Measurements from ENCODE around the gene ARFRP1.

- TF ChIP-seq FOXP4 (CRISPR knock-in tag; IDR thresholded peaks at IDR 0.05) (no peak), FOXA1 (IDR thresholded peaks at IDR 0.05) (no peak), FOXA1 (CRISPR knock-in tag; IDR thresholded peaks at IDR 0.05) (no peak)
Measured at GRCh38 chr20:63690003-63690897, 17.5 kb downstream of the ARFRP1 start.
